Transverse colon (tissue), 4 donors: ENCODE measurements around the gene TRAPPC2L. TPM values are rescaled to one million over a fixed set of nuclear protein-coding genes. Genes with fewer than 3 reads are reported as not detected.

Experiments used
- DNase-seq: peaks from one replicate; pipeline ENCODE4 v3.0.0-alpha.2; 2019
- H3K27ac ChIP-seq, 4 donors: fragments of 200-600 bp; sonication (generic); 2 replicates each; pipeline ENCODE4 v1.5.1; 2016 to 2018; ENCODE audit warnings: inconsistent platforms in 4 of 4
- H3K27me3 ChIP-seq: fragments of 200-600 bp; sonication (generic); 2 replicates; pipeline ENCODE4 v1.5.1; 2017; ENCODE audit warnings: inconsistent platforms
- H3K36me3 ChIP-seq, 4 donors: fragments of 200-600 bp; sonication (generic); 2 replicates each; pipeline ENCODE4 v1.5.1; 2017 to 2019; ENCODE audit warnings: inconsistent platforms in 4 of 4
- H3K4me1 ChIP-seq, 4 donors: fragments of 200-600 bp; sonication (generic); 2 replicates each; pipeline ENCODE4 v1.5.1; 2017 to 2020; ENCODE audit warnings: inconsistent platforms in 4 of 4
- H3K4me3 ChIP-seq, 4 donors: fragments of 200-600 bp; sonication (generic); 1 replicate in 1 of 4; 2 replicates in 3 of 4; pipeline versions ENCODE4 v1.5.1 to v1.6.1; 2017 to 2019; ENCODE audit warnings: inconsistent platforms in 4 of 4
- H3K9me3 ChIP-seq, 2 donors: fragments of 200-600 bp; sonication (generic); 2 replicates each; pipeline ENCODE4 v1.5.1; 2017 to 2019; ENCODE audit warnings: inconsistent platforms in 2 of 2
- EP300 ChIP-seq: sonication (generic); formaldehyde crosslinking; IDR thresholded peaks from one replicate; pipeline ENCODE4 v1.6.1; 2017; ENCODE audit warnings: antibody characterized with exemption, low read depth
- POLR2A ChIP-seq: fragments of 450-650 bp; IDR thresholded peaks from one replicate; pipeline ENCODE4 v1.6.1; 2016; ENCODE audit warnings: antibody characterized with exemption, mild to moderate bottlenecking, moderate library complexity
- POLR2AphosphoS5 ChIP-seq, 3 donors: sonication (generic); formaldehyde crosslinking; IDR thresholded peaks; one replicate each; pipeline ENCODE4 v1.6.1; 2016; ENCODE audit warnings: antibody characterized with exemption in 3 of 3
- WGBS, 2 donors: methylation state at CpG; one replicate each; pipeline ENCODE4 v1.1.5; 2018; ENCODE audit warnings: low coverage in 1 of 2; 5-methylcytosine and 5-hydroxymethylcytosine counted together
- in situ Hi-C, 4 donors: fragments of 200-750 bp; cut with MboI; loops; one replicate each; pipeline versions ENCODE4 v1.15.0 to v1.15.1; 2017; ENCODE audit warnings: low sequenced_read_pairs in 3 of 4, low pct_ligation_motif_present in 1 of 4, low pct_unique_long_range_greater_than_20kb in 1 of 4
- intact Hi-C: fragments of 100-400 bp; cut with DNase I; formaldehyde crosslinking; loops from one replicate; pipeline ENCODE4 v1.15.1; 2023; ENCODE audit warnings: low total_unique reads
- total RNA-seq, 4 donors: library from RNA; depleted of rRNA; stranded (reverse); fragments of >200 nt; gene quantifications; one replicate each; pipeline ENCODE4 v1.1.0, GENCODE V29; 2016
- TF ChIP-seq, protein P1 (sequence below), 5 experiments: fragments of 200-600 bp in 3 of 5; fragments of 450-650 bp in 2 of 5; sonication (generic) in 3 of 5; IDR thresholded peaks; 1 replicate in 2 of 5; 2 replicates in 3 of 5; pipeline ENCODE4 v1.5.1; 2016 to 2017; ENCODE audit warnings: antibody characterized with exemption in 5 of 5, inconsistent platforms in 3 of 5, mild to moderate bottlenecking in 2 of 5, moderate library complexity in 1 of 5

TRAPPC2L gene
- total RNA-seq, 4 donors from 2014 or later, result 9.8 to 34.4 (median 19.7) TPM

DNA sequence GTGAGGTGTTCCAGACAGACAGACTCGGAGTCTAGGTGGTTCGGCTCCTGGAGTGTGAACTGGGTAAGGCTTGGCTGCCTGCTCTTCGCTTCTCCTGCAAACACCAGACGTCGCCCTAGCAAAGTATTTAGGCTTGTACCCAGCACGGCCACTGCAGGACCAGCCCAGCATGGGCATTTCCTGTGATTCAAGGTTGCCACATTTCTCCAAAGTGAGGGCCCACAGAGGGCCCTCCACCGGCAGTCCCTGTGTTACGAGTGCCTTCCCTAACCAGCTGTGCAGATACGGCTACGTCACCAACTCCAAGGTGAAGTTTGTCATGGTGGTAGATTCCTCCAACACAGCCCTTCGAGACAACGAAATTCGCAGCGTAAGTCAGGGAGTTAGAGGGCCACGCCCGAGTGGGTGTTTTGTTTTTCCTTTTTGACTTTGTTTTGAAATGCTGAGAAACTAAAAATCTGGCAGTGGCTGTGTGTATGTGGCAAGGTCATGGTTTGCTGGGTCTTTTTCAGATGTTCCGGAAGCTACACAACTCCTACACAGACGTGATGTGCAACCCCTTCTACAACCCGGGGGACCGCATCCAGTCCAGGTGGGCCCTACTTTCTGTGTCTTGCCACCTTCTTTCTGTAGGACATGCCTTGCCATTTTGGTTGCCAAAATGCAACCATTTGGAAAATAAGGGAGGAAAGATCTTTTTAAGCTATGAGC, 2.6 kb downstream of the TRAPPC2L start:
- H3K9me3 ChIP-seq, result no peaks in the 10 kb centered on the region
- H3K36me3 ChIP-seq, result peaks cover 0 to 14% (median 2%) of the 10 kb centered on the region in 4 donors
- 93 to 97% methylated on average over 7 to 20 of the region's 20 CpGs for WGBS, 2 donors
- no peak for TF ChIP-seq POLR2A
- TF ChIP-seq POLR2AphosphoS5 (IDR thresholded peaks at IDR 0.05), result no peak
- TF ChIP-seq, protein P1, sequence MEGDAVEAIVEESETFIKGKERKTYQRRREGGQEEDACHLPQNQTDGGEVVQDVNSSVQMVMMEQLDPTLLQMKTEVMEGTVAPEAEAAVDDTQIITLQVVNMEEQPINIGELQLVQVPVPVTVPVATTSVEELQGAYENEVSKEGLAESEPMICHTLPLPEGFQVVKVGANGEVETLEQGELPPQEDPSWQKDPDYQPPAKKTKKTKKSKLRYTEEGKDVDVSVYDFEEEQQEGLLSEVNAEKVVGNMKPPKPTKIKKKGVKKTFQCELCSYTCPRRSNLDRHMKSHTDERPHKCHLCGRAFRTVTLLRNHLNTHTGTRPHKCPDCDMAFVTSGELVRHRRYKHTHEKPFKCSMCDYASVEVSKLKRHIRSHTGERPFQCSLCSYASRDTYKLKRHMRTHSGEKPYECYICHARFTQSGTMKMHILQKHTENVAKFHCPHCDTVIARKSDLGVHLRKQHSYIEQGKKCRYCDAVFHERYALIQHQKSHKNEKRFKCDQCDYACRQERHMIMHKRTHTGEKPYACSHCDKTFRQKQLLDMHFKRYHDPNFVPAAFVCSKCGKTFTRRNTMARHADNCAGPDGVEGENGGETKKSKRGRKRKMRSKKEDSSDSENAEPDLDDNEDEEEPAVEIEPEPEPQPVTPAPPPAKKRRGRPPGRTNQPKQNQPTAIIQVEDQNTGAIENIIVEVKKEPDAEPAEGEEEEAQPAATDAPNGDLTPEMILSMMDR (IDR thresholded peaks at IDR 0.05), result no peak
- TF ChIP-seq EP300, result no peak
- in situ Hi-C loops (no loop called here), intact Hi-C loops (no loop called here)
- peaks cover 14 to 24% (median 22%) of the 10 kb centered on the region in 4 donors for H3K4me1 ChIP-seq
- no peaks in the 10 kb centered on the region for H3K27me3 ChIP-seq
- DNase-seq, result no peak
- no peak overlapping the region for H3K27ac ChIP-seq
- no peak overlapping the region for H3K4me3 ChIP-seq

DNA sequence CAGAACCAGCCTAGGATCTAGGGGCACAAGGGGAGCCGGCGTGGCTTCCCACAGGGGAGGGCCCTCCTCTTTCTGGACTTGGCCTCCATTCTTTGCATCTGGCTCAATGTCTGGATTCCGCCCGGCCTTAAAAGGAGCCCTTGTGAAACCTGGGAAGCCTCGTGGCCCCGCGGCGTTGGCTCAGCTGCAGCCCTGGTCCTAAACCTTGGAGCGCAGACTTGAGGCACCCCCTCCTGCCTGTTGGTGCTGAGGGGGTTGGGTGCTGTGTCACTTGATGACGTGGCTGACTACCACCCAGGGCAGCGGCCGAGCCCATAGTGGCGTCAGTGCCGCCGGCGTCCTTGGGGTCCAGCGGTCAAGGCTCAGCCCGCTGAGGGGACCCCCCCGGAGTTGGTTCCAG, 4.4 kb downstream of the TRAPPC2L start:
- in situ Hi-C loops, result no loop called here

DNA sequence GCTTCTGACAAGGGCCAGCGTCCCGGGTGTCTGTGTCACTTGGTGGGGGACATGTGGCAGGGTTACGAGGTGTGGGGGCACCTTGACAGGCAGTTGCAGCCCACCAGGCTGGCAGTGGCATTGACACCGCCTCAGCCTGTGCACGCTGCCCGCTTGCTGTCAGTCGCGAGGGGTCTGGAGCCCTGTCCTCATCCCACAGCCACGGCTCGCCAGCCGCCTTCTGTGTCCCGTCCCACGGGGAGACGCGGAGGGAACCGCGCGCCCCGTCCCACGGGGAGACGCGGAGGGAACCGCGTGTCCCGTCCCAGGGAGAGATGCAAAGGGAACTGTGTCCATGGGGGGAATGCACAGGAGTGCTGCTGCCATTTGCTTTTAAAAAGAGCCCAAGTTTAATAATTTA, 6.0 kb downstream of the TRAPPC2L start:
- no peaks in the 10 kb centered on the region for H3K9me3 ChIP-seq
- in situ Hi-C loops, result no loop called here
- no peak for DNase-seq
- peaks cover 0 to 14% (median 2%) of the 10 kb centered on the region in 4 donors for H3K36me3 ChIP-seq
- H3K4me3 ChIP-seq, result no peak overlapping the region
- intact Hi-C loops, result no loop called here
- TF ChIP-seq, protein P1 (IDR thresholded peaks at IDR 0.05), result no peak
- TF ChIP-seq POLR2A (no peak), EP300 (no peak), POLR2AphosphoS5 (IDR thresholded peaks at IDR 0.05) (no peak)
- H3K27ac ChIP-seq, result no peak overlapping the region
- peaks cover 3 to 7% (median 4%) of the 10 kb centered on the region in 4 donors for H3K4me1 ChIP-seq
- 94 to 95% methylated on average over 3 to 25 of the region's 25 CpGs for WGBS, 2 donors
- peaks cover 7% of the 10 kb centered on the region for H3K27me3 ChIP-seq

More for the DNA sequence above, 4.4 kb downstream of the TRAPPC2L start:
- peaks cover 4 to 11% (median 8%) of the 10 kb centered on the region in 4 donors for H3K4me1 ChIP-seq
- H3K27ac ChIP-seq, result no peak overlapping the region
- WGBS, 2 donors, result 95% methylated on average over 19 of the region's 19 CpGs; no CpG with 5 or more reads in 1 of the 2 donors
- no peak overlapping the region for H3K4me3 ChIP-seq
- no peak for DNase-seq
- H3K36me3 ChIP-seq, result peaks cover 0 to 14% (median 2%) of the 10 kb centered on the region in 4 donors
- H3K27me3 ChIP-seq, result peaks cover under 1% of the 10 kb centered on the region
- intact Hi-C loops, result no loop called here
- no peaks in the 10 kb centered on the region for H3K9me3 ChIP-seq
- TF ChIP-seq POLR2AphosphoS5 (IDR thresholded peaks at IDR 0.05) (no peak), EP300 (no peak), POLR2A (no peak)
- TF ChIP-seq, protein P1 (IDR thresholded peaks at IDR 0.05), result no peak

DNA sequence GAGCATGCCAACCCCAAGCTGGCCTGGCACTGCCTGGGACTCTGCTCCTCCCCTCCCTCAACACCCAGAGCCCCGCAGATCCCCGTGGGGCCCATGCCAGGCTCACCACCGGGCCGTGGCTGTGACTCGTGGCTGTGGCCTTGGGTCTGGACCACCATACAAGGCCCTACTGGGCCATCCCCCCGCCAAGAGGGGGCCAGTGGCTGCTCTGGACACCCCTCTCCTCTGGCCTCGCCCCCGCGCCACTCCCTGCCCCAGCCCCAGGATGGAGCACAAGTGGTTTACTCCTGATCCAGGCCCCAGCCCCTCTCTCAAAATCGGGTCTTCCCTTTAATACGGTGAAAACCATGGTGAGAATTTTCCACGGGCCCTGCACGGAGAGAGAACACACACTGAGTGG, 6.5 kb downstream of the TRAPPC2L start:
- DNase-seq, result no peak
- 88 to 90% methylated on average over 2 to 13 of the region's 13 CpGs for WGBS, 2 donors
- TF ChIP-seq EP300 (no peak), POLR2A (no peak), POLR2AphosphoS5 (IDR thresholded peaks at IDR 0.05) (no peak)
- TF ChIP-seq, protein P1 (IDR thresholded peaks at IDR 0.05), result no peak
- no peaks in the 10 kb centered on the region for H3K9me3 ChIP-seq
- H3K36me3 ChIP-seq, result peaks cover 0 to 14% (median 2%) of the 10 kb centered on the region in 4 donors
- in situ Hi-C loops, result no loop called here
- H3K27me3 ChIP-seq, result peaks cover 12% of the 10 kb centered on the region
- intact Hi-C loops, result no loop called here
- peaks cover 0 to 2% (median under 1%) of the 10 kb centered on the region in 4 donors for H3K4me1 ChIP-seq
- no peak overlapping the region for H3K27ac ChIP-seq
- H3K4me3 ChIP-seq, result no peak overlapping the region
